ENCODE results near the gene VPS51. TPM values are rescaled to one million over a fixed set of nuclear protein-coding genes. Genes with fewer than 3 reads are reported as not detected.

VPS51 gene
- total and polyA plus RNA-seq, 2 of the 13 experiments (the other 11 are each of a cell fraction or from before 2014, with no cell fraction given): 76.3 to 90.6 TPM

GRCh38 chr11:65131895-65132237, 35.9 kb downstream of the VPS51 start:
- ATAC-seq (no peak), FAIRE-seq (no peak), DNase-seq (ENCODE audit: low spot score) (no peak)
- Histone ChIP-seq H3K36me3 (replicated peaks in 1 of 2; ENCODE audit: control insufficient read depth in 1 of 2, insufficient read depth in 2 of 2, low read length in 2 of 2) (peaks cover 34 to 54% of the 10 kb centered on the region in 2 experiments), H4K20me1 (ENCODE audit: insufficient read depth, low read length) (peaks cover 17% of the 10 kb centered on the region), H3K9ac (ENCODE audit: insufficient read depth, low read depth, low read length) (no peak overlapping the region), H3K27me3 (ENCODE audit: control insufficient read depth in 1 of 2, insufficient read depth in 2 of 2, low read length in 2 of 2) (no peaks in the 10 kb centered on the region; a peak in 1 of 5 replicates), H3K9me3 (ENCODE audit: low read length) (no peaks in the 10 kb centered on the region), H3K4me1 (ENCODE audit: insufficient read depth, low read length) (peaks cover 25% of the 10 kb centered on the region), H3K4me3 (replicated peaks in 1 of 3; ENCODE audit: insufficient read depth in 1 of 3, low read depth in 2 of 3, low read length in 3 of 3) (no peak overlapping the region), H2AFZ (ENCODE audit: low read length) (no peak overlapping the region), H3K79me2 (ENCODE audit: insufficient read depth, low read length) (peaks cover 26% of the 10 kb centered on the region), H3K4me2 (ENCODE audit: low read depth, low read length) (no peak overlapping the region), H3K27ac (ENCODE audit: extremely low read length, insufficient read depth, low read length) (no peak overlapping the region)
- ChIA-PET CTCF (ENCODE audit: low intra/inter-chr PET ratio, low total read pairs) (no interaction called here), POLR2A (interaction anchor here (0.8 to 2.7 kb wide), 4 partner anchors 10 to 50 kb away, joined by 3 to 20 read pairs (median 7); partner anchors contain the start of genes CAPN1, FAU and MRPL49)
- in situ Hi-C loops (cut with HindIII; ENCODE audit: extremely low pct_ligation_motif_present, low pct_unique_long_range_greater_than_20kb): no loop called here
- no TSS peak for BruUV-seq (replicated peaks)
- no peak for TF ChIP-seq ZNF75D (CRISPR knock-in tag; IDR thresholded peaks at IDR 0.05; ENCODE audit: borderline replicate concordance)
- TF ChIP-seq LBX2 (CRISPR knock-in tag; IDR thresholded peaks at IDR 0.05; ENCODE audit: borderline replicate concordance): no peak
- no peak for TF ChIP-seq ZNF235 (CRISPR knock-in tag; IDR thresholded peaks at IDR 0.05; ENCODE audit: borderline replicate concordance)
- TF ChIP-seq ZBTB20 (CRISPR knock-in tag; IDR thresholded peaks at IDR 0.05; ENCODE audit: borderline replicate concordance, low read depth): no peak
- no peak for TF ChIP-seq ZNF362 (CRISPR knock-in tag; IDR thresholded peaks at IDR 0.05; ENCODE audit: borderline replicate concordance)
- no peak for TF ChIP-seq ZNF850 (CRISPR knock-in tag; conservative IDR thresholded peaks at IDR 0.05)
- no peak for TF ChIP-seq NFRKB (IDR thresholded peaks at IDR 0.05)
- no peak for TF ChIP-seq MAF1 (CRISPR knock-in tag; IDR thresholded peaks at IDR 0.05; ENCODE audit: borderline replicate concordance)
- TF ChIP-seq ZNF3 (CRISPR knock-in tag; IDR thresholded peaks at IDR 0.05): no peak
- TF ChIP-seq TGIF2 (CRISPR knock-in tag; IDR thresholded peaks at IDR 0.05): no peak
- no peak for TF ChIP-seq PPARG (CRISPR knock-in tag; conservative IDR thresholded peaks at IDR 0.05)
- no peak for TF ChIP-seq KDM2A (CRISPR knock-in tag; IDR thresholded peaks at IDR 0.05; ENCODE audit: borderline replicate concordance, low read depth)
- no peak for TF ChIP-seq FOXA1 (IDR thresholded peaks at IDR 0.05)
- no peak for TF ChIP-seq FOXA1 (CRISPR knock-in tag; IDR thresholded peaks at IDR 0.05)
- no peak for TF ChIP-seq ZNF557 (CRISPR knock-in tag; IDR thresholded peaks at IDR 0.05)
- no peak for TF ChIP-seq SRSF9 (IDR thresholded peaks at IDR 0.05; ENCODE audit: borderline replicate concordance, insufficient read depth, low read depth, low read length, poor library complexity, severe bottlenecking)
- intact Hi-C loops (cut with micrococcal nuclease; ENCODE audit: unreplicated experiment): no loop called here
- 99% methylated on average over 5 of the region's 6 CpGs for WGBS (ENCODE audit: low lambda C conversion rate)
